ENCODE data around the gene PPP6R2.
A peak's percentile ranks its signal among the peaks of the same experiment; 100 is the strongest.

PPP6R2 gene, protein sequence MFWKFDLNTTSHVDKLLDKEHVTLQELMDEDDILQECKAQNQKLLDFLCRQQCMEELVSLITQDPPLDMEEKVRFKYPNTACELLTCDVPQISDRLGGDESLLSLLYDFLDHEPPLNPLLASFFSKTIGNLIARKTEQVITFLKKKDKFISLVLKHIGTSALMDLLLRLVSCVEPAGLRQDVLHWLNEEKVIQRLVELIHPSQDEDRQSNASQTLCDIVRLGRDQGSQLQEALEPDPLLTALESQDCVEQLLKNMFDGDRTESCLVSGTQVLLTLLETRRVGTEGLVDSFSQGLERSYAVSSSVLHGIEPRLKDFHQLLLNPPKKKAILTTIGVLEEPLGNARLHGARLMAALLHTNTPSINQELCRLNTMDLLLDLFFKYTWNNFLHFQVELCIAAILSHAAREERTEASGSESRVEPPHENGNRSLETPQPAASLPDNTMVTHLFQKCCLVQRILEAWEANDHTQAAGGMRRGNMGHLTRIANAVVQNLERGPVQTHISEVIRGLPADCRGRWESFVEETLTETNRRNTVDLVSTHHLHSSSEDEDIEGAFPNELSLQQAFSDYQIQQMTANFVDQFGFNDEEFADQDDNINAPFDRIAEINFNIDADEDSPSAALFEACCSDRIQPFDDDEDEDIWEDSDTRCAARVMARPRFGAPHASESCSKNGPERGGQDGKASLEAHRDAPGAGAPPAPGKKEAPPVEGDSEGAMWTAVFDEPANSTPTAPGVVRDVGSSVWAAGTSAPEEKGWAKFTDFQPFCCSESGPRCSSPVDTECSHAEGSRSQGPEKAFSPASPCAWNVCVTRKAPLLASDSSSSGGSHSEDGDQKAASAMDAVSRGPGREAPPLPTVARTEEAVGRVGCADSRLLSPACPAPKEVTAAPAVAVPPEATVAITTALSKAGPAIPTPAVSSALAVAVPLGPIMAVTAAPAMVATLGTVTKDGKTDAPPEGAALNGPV

DNA sequence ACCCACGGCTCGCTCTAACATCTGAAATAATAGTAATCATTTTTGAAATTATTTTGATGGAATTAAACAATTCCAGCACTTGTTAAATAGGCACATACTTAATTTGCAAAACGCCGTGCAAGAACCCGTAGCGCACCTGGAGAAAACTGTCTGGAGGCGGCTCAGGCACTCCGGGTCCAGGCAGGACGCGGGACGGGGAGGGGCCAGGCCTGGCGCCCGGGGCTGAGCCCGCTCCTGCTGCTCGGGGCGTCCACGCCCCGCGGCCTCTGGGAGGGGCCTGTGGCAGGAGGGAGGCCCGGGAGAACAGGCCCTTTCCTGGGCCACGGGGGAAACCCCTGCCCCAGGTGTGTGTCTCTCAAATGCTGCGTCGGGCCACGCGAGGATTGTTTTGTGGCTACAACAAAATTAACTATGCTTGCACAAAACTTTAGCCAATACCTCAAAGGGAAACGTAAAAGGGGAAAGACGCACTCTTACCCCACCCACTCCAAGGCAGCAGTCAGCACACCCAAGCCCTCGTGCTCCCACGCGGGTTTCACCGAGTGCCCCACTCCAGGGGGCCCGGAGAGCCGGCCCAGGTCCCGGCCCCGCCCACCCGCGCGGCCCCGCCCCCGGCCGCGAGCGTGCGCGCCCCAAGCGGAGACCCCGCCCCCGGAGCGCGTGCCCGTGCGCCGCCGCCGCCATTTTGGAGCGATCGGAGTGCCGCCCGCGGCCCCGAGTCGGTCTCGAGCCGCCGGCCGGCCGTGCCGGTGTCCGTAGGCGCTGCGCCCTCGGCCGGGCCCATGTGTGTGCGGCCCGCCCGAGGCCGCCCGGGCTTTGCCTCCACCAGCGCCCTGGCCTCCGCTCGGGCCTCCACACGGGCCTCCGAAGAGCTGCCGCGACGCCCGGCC, at the start of gene PPP6R2:
TSS of gene PPP6R2 (plus strand) at position 677 of the 890 bp plus-strand sequence. CDS start 50,582 bp downstream, outside the sequence.
- peak; percentile 62 for DNase-seq

DNA sequence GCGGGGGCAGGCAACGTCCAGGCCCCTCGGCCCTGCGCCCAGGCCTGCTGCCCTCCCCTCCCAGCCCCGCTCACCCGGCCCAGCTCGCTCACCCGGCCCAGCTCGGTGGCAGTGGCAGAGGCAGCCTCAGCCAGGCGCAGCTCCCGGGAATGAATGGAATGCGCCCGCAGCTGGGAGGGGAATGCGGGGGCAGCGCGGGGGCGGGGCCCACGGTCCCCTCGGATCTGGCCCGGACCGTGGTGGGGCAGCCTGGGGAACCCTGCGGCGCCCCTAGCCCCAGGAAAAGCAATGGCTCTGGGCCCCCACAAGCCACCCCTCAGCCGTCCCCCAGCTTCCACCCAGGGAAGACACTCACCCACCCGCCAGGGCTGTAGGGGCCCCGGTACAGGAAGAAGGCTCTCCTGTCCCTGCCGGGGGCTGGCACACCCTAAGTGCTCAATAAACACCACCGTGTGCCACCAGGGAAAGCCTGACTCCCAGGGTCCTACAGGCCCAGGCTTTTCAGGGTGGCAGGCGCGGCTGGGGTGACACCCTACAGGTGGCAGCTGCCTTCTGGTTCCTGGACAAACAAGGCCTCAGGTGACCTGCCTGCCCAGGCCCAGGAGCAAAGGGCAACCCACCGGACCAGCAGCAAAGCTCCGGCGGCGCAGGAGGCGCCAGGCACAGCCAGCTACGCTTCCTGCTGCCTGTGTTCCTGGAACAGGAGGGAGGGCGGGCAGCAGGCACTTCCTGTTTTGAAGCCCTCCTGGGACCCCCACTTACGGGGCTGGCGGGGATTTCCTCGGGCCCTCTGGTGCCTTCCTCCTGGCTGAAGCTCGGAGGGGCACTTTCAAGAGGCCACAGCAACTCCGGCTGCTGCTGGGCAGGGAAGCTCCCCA, 49.4 kb upstream of the PPP6R2 start:
- DNase-seq: no peak

DNA sequence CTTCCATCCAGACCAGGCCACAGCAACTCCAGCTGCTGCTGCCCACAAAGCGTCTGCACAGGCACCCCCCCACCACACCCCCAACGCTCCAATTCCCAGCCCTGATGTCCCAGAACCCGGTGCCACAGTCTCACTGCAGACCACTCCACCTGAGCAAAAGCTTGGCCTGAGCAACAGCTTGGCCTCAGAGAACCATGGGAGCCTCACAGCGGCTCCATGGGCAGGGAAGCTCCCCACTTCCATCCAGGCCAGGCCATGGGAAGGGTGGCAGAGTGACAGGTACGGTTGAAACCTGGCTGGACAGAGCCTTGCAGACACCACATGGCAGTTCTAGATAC, 48.8 kb upstream of the PPP6R2 start:
- no peak for DNase-seq

DNA sequence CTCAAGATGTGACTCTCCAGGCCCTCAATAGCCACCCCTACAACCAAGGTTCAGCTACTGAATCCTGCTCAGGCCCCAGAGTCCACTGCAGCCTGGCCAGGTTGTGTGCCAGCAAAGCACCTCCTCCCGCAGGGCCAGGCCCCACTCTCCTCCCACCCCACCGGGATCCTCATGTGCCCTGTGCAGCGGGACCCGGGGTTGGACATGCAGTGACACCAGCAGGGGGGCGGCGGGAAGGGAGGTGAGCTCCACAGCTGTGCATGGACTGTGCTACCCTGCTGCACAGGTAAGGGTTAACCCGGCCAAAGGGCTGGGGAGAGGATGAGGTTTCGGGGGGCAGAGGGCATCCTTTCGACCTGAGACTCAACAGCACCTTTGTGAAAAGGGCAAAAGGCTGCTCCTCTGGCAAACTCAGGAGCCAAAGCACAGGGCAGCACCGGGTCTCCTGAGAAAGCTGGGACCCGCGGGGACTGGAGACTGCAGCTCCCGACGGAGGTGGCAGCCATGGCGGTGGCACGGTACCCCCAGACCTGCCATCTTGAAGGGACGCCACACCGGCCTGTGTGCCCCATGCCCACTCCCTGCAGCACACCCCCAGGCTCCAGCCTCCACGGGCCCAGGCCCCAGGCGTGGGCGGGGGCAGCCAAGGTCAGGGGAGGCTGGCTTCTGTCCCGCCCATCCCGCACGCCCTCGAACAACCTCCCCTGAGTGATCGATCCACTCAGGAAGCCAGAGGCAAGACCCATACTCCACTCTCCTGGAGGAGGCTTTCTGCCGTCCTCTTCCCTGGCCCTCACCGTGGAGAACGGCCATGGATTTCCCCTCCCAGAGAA, 46.3 kb upstream of the PPP6R2 start:
- no peak for DNase-seq

DNA sequence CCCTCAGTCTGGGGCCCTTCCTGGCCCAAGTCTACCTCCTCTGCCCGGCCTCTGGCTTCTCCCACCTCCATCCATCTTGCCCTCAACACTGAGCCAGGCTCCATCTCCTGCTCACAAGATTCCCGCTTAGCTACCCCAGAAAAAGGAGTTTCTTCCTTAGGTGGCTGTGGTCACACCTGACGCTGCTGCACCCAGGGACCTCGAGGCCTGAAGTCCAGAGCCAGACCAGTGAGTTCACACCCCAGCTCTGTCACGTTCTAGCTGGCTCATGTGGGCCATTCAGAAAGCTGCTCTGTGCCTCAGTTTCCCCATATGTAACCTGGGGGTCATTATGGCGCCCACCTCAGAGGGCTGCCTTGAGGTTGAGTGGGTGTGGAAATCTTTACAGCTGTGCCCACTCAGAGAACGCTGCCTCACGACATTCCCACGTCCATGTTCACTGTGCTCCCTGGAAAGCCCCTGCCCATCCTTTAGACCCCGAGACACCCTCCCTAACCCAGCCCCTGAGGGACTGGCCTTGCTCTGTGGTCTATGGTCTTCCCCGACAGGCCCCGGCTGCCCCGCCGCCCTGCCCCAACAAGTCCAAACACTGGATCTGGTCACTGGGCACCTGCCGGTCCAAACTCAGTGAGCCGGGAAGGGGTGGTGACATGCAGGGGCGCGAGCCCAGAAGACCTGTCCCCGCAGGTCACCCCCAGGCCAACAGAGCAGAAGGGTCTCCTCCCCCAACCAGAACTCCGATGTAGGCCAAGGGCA, 45.4 kb upstream of the PPP6R2 start:
- no peak for DNase-seq

DNA sequence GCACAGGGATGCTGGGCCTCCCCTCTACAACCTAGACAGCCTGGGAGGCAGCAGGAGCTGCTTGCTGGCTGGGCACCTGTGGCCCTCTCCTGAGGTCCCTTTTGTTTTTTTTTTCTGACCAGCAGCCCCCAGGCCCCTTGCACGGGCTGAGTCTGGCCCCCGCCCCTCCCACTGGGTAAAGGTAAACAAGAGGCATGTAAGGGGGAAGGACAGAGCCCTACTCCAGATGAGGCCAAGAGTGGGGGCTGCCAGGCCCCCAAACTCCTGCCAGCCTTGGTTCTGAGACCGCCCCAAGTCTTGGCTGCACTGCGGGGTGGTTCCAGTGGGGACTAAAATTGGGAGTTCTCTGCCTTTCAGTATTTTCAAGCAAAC, 44.9 kb upstream of the PPP6R2 start:
- no peak for DNase-seq

DNA sequence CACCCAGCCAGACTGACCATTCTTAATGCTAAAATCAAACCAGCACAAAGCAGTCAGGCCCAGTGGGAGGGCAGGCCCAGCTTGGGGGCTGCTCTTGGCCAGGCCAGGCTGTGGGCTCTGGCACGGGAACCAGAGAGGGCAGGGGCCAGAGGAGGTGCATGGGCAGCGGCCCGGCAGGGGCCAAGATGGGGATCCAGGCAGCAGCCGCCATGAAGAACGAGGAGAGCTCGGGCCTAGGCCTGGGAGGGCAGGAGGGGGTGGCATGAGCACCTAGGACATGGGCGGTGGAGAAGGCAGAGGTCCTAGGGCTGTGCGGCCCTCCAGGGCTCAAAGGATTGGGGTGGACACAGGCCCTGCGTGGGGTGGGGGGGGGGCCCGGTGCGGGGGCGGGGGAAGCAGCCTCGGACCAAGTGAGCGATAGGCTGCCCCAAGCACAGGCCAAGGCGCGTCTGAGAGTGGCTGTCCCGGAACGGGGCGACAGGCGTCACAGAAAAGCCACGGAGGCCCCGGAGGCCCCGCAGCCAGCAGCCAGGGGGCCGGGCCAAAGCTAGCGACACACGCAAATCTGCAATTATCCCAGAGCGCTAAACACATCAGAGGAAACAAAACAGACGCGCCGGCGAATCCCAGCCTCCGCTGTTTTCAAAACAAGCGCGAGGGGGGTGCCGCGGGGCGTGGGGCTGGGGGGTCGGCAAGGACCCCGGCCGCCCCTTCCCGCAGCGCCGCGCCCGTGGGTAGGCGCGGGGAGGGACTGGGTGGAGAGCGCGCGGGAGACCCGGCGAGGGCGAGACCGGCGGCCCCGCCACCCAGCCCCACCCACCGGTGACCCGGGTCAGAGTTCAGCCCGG, 44.0 kb upstream of the PPP6R2 start:
- DNase-seq: no peak

DNA sequence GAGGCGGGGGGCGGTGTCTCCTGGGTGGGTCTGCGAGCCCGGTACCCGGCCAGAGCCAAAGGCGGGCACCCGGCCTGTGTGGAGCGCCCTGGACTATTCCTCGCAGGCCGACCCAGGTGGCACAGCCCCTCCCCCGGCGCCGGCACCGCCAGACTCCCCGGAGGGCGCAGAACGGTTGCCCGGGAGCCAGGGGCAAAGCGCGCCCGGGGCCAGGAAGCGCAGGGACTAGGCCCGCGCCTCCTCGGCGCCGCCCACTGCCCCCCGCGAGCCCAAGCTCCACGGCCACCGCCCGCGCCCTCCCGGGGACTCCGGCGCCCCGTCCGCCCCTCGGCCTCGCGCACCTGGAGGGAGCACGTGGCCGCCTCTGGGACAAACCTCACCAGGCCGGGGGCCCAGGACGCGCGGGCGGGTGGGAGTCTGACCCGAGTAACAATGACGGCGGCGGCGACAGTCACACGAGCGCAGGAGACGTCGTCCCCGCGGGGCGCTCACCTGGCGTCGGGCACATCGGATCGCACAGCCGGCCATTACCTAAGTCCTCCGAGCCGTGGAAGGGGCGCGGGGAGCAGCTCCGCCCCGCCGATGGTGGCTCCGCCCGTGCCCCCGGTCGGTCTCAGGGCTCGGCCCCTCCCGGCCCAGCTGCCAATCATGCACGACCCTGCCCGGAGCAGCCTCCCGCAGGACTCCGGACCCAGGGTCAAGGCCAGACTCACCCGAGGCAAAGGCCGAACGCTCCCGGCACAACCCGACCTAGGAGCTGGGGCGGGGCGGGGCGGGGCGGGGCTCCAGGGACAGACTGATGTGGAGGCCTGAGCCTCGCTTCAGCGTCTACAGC, 43.1 kb upstream of the PPP6R2 start:
- no peak for DNase-seq

DNA sequence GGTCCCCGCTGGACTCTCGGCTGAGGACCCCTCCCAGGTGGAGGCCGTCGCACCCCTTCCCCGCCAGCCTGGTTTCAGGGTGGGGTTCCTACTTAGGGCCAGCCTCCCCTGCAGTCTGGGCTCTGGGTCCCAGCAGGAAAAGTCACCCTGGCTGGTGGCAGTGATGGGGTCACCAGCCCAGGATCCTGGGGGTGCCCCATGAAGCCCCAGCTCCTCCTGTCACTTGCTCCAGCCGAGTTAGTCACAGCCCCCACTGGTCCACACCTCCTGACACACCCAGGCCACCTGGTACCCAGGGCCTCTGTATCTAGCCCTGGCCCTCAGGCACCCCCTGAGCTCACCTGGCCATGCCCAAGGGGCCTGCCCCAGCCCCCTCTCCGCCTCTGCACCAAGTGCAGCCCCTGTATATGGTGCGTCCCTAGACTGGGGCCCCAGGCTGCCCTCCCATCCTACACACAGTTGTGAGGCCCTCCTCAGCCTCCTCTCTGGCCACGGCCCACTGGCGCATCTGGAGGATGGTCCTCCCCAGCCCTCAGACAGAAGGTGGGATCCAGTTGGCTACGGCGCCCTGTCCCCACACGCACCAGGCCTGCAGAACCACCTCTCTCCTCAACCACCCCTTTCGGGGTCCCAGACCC, 42.4 kb upstream of the PPP6R2 start:
- DNase-seq: no peak

DNA sequence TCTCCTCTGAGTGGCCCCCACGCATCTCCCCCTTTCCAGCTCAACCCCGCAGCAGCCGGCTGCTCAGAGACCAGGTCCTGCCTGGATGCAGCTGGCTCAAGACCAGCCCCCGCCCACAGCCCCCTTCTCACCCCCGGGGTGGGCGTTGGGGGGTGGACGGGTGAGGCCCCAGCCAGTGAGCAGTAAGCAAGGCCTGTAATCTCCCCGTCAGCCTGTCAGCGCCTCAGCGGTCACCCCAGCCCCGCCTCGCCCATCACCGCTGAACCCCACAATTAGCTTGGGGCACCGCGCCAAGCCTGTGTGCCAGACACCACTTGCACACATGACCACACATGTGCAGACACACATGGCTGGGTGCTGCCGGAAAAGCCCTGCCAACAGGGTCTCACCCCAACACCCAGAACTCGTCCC, 41.5 kb upstream of the PPP6R2 start:
- no peak for DNase-seq

DNA sequence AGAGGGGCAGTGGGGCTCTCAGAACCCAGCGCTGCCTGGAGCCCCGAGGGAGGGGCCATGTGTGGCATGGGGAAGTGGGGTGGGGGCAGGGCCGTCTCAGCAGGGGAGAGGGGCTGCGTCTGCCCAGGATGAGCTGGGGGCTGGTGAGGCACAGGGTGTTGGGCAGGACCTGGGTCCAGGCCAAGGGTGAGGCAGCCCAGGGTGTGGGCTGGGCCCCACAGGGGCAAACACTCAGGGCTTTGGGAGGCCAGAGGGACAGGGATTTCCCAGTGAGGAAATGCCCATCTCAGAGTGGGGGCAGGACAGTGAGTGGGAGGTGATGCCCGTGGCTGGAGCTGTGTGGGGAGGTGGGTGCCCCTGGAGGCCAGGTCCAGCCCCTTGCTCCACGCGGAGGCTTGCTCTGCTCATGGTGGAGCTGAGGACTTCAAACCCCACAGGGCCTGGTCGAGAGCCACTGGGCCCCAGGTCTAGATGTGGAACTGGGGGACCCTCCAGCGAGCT, 41.0 kb upstream of the PPP6R2 start:
- DNase-seq: no peak

DNA sequence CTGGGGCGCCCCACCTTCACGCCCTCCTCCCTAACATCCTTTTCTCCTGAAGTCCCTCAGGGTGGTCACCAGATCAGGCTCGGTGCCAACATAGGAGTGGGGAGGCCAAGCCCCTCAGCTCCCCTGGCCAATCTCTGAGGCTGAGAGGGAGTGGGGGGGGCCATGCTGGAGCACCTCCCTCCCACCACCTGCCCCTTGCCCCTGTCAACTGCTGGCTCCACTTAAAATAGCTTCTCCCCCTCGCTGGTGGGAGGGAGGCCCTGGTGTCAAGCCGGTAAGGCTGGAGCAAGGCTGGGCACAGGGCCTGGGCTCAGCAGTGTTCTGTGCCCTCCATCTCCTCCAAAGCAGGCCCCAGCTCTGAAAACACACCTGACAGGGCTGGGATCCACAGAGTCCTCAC, 40.6 kb upstream of the PPP6R2 start:
- DNase-seq: no peak

DNA sequence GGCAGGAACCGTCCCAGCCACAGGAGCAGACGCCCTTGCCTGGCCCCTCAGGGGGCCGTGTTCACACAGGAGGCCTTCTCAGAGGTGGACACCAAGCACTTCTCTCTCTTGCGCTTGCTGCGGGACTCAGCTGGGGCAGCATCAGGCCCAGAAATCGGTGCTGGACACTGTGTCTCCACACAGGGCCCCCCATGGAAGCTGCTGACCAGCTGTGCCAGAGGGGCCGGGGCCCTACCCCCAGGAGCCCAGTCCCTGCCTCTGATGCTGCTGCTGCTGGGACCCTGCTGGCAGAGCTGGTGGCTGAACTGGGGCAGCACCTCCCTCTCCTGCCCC, 39.6 kb upstream of the PPP6R2 start:
- DNase-seq: no peak

DNA sequence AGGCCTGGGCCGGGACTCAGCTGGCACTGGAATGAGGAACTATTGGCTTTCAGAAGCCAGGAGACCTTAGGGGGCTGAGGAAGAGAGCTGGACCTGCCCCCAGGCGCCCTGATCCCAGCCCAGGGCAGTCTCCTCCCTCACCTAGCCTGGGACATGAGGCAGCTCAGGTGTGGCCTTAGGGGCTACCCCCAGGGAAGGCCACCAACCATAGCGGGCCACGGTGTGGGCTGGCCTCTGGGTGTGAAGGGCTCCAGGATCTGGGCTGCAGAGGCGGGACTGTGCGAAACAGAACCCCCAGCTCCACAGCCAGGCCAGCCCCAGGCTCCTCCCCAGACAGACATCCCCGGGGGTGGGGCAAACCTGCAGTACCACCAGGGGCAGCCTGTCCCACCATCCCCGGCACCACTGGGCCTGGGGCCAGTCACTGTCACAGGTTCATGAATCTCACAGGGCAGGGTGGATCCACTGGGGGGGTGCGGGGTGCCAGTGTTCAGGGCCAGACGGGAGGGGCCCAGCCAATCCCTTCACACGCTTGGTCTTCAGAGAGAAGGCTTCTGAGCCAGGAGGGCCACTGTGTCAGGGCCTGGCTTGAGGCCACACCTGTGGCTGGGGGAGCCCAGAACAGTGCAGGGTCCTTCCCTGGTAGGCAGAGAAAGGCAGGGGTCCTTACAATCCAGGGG, 39.1 kb upstream of the PPP6R2 start:
- DNase-seq: no peak

DNA sequence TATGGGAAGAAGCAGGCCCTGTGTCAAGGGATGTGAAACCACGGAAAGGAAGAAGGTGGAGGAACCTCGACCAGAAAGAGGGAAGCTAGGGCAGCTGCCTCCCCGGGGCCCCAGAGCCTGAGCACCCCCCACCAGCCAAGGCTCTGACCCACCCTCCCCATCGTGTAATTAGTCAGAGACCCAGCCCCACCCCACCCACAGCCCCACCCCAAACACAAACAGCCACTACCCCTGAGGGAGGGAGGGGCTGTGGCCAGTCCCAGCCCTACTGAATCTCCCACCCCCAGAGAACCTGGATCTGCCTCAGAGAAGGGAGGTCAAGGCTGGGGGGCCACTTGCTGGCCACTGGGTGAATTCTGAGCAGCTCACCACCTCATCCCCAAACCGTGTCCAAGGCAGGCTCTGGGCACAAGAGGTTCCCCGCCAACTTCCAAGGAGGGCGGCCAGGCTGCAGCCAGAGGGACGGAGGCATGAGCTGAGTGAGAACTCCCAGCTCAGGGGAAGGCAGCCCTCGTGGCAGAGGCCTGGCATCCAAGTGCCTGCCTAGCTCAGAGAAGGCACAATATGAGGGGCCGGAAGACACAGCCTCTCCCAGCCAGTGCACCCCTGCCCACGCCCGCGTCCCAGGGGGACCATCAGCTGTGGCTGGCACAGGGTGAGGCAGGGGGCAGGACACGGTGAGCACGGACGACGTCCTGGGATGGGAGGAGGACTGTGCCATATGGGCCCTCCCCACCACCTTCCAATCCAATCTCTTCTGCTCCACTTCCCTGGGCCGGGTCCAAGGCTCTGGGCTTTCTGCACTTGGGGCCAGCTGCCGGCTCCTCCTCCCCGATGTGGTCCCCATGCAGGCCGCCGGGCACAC, 38.4 kb upstream of the PPP6R2 start:
- DNase-seq: no peak

DNA sequence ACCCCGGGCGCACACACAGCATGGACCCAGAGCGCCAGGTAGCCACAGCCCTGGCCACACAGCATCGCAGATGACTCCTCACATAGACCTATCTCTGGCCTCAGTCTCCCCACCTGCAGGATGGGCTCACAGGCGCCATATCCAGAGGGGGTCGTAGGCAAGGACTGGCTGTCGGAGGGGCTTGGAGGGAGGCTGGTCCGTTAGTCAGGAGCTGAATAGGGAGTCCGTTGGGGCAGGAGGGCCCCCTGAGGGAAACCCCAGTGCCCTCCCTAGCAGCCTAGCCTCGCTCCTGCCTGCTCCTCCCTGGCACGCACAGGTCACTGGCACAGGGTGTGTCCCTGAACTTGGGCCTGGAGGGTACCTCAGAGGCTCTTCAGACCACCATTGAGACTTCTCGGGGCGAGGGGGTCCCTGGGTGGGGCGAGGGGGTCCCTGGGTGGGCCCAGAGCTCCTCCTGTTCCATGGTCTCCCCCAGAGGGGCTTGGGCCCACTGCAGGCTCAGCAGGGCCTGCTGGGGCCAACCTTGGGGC, 37.7 kb upstream of the PPP6R2 start:
- no peak for DNase-seq
